Sigmoid colon (tissue), 7 donors: Measurements from ENCODE around the gene CUX1. TPM values are rescaled to one million over a fixed set of nuclear protein-coding genes. Genes with fewer than 3 reads are reported as not detected.
A peak's percentile ranks its signal among the peaks of the same experiment; 100 is the strongest.
"Not testable (repeated sequence)": the region's sequence is repeated elsewhere in the genome, so short reads cannot be mapped to it uniquely, and the experiment has no call there.

Source experiments
- DNase-seq: peaks from one replicate; pipeline ENCODE4 v3.0.0-alpha.2; 2019
- H3K27ac ChIP-seq, 4 donors: fragments of 200-600 bp; sonication (generic); one replicate each; pipeline ENCODE4 v1.5.1; 2016 to 2019; ENCODE audit warnings: mild to moderate bottlenecking in 1 of 4
- H3K27me3 ChIP-seq, 3 donors: fragments of 200-600 bp; sonication (generic); one replicate each; pipeline ENCODE4 v1.5.1; 2019; ENCODE audit warnings: mild to moderate bottlenecking in 1 of 3
- H3K36me3 ChIP-seq, 4 donors: fragments of 200-600 bp; sonication (generic); one replicate each; pipeline ENCODE4 v1.5.1; 2016 to 2019
- H3K4me1 ChIP-seq, 4 donors: fragments of 200-600 bp; sonication (generic); one replicate each; pipeline ENCODE4 v1.5.1; 2017 to 2019
- H3K4me3 ChIP-seq, 4 donors: fragments of 200-600 bp; sonication (generic); one replicate each; pipeline ENCODE4 v1.5.1; 2017 to 2019; ENCODE audit warnings: mild to moderate bottlenecking in 2 of 4, moderate library complexity in 1 of 4
- H3K9me3 ChIP-seq, 4 donors: fragments of 200-600 bp in 3 of 4; sonication (generic) in 3 of 4; one replicate each; pipeline versions ENCODE4 v1.5.1 to v1.6.1; 2013 to 2019
- CTCF ChIP-seq, 4 experiments: fragments of 450-650 bp in 3 of 4; fragments of 200-600 bp in 1 of 4; IDR thresholded peaks; one replicate each; pipeline ENCODE4 v1.5.1; 2016 to 2019; ENCODE audit warnings: antibody characterized with exemption in 4 of 4, mild to moderate bottlenecking in 3 of 4, moderate library complexity in 2 of 4
- EP300 ChIP-seq, 4 donors: sonication (generic); formaldehyde crosslinking; IDR thresholded peaks; one replicate each; pipeline ENCODE4 v1.6.1; 2017; ENCODE audit warnings: antibody characterized with exemption in 4 of 4
- POLR2A ChIP-seq, 2 donors: fragments of 450-650 bp; IDR thresholded peaks; one replicate each; pipeline ENCODE4 v1.6.1; 2016; ENCODE audit warnings: antibody characterized with exemption in 2 of 2, mild to moderate bottlenecking in 2 of 2, moderate library complexity in 2 of 2
- POLR2AphosphoS5 ChIP-seq, 4 donors: sonication (generic); formaldehyde crosslinking; IDR thresholded peaks; one replicate each; pipeline ENCODE4 v1.6.1; 2017; ENCODE audit warnings: antibody characterized with exemption in 4 of 4
- WGBS, 2 donors: extraction: QIAGEN DNeasy Blood & Tissue Kit; methylation state at CpG; one replicate each; pipeline ENCODE4 v1.1.7; 2013; 5-methylcytosine and 5-hydroxymethylcytosine counted together
- intact Hi-C: fragments of 100-400 bp; cut with DNase I; formaldehyde crosslinking; loops from one replicate; pipeline ENCODE4 v1.15.1; 2023
- polyA plus RNA-seq, 3 donors: library from polyadenylated mRNA; stranded (reverse); fragments of 200-250 nt; gene quantifications; one replicate each; pipeline ENCODE4 v1.2.3, GENCODE V29; 2013
- total RNA-seq, 4 donors: library from RNA; depleted of rRNA; stranded (reverse); fragments of >200 nt; gene quantifications; one replicate each; pipeline ENCODE4 v1.1.0, GENCODE V29; 2016
- donor health status: healthy with polysubstance abuse.
- donor health status: Bipolar disorder and iron deficiency.
- donor health status: healthy.

The CUX1 gene
- total and polyA plus RNA-seq, 7 donors: 46.7 to 127 (median 49.9) TPM

GRCh38 chr7:101917566-101917965 lies 100.1 kb downstream of the CUX1 start:
- Histone ChIP-seq H3K36me3 (peaks cover 0 to 23% (median 0%) of the 10 kb centered on the region in 4 donors), H3K27me3 (no peaks in the 10 kb centered on the region), H3K4me1 (peaks cover 0 to 63% (median 51%) of the 10 kb centered on the region in 4 donors), H3K4me3 (no peak overlapping the region), H3K9me3 (no peaks in the 10 kb centered on the region), H3K27ac (peak overlapping the region in 3 of 4 donors; percentile 84 to 93 (median 87))
- DNase-seq: no peak
- 95 to 97% methylated on average over 11 of the region's 11 CpGs for whole genome bisulfite sequencing, 2 donors
- TF ChIP-seq EP300 (IDR thresholded peaks at IDR 0.05) (no peak), POLR2A (IDR thresholded peaks at IDR 0.05) (no peak), CTCF (IDR thresholded peaks at IDR 0.05) (no peak), POLR2AphosphoS5 (IDR thresholded peaks at IDR 0.05) (no peak)
- intact Hi-C loops: no loop called here

- TF ChIP-seq EP300 (IDR thresholded peaks at IDR 0.05): no peak
- 95 to 97% methylated on average over 9 of the region's 9 CpGs for WGBS, 2 donors
- Histone ChIP-seq H3K4me1 (peaks cover 0 to 63% (median 51%) of the 10 kb centered on the region in 4 donors), H3K36me3 (peaks cover 0 to 23% (median 0%) of the 10 kb centered on the region in 4 donors), H3K9me3 (no peaks in the 10 kb centered on the region), H3K27me3 (no peaks in the 10 kb centered on the region), H3K27ac (peak overlapping the region in 1 of 4 donors; percentile 93), H3K4me3 (no peak overlapping the region)
- intact Hi-C loops: no loop called here
- DNase-seq: no peak
Measured at GRCh38 chr7:101918426-101918825, 101.0 kb downstream of the CUX1 start.

GRCh38 chr7:101919363-101920115 lies 102.1 kb downstream of the CUX1 start:
- intact Hi-C loops: no loop called here
- no peak for TF ChIP-seq POLR2AphosphoS5 (IDR thresholded peaks at IDR 0.05)
- no peak for TF ChIP-seq CTCF (IDR thresholded peaks at IDR 0.05)
- no peak for TF ChIP-seq EP300 (IDR thresholded peaks at IDR 0.05)
- no peak for TF ChIP-seq POLR2A (IDR thresholded peaks at IDR 0.05)

GRCh38 chr7:101921061-101921460 lies 103.6 kb downstream of the CUX1 start:
- intact Hi-C loops: no loop called here
- Histone ChIP-seq H3K27ac (peak overlapping the region in 1 of 4 donors; percentile 93), H3K27me3 (no peaks in the 10 kb centered on the region), H3K4me1 (peaks cover 0 to 55% (median 43%) of the 10 kb centered on the region in 4 donors), H3K36me3 (peaks cover 0 to 23% (median 0%) of the 10 kb centered on the region in 4 donors), H3K4me3 (no peak overlapping the region), H3K9me3 (no peaks in the 10 kb centered on the region)
- 94% methylated on average over 11 of the region's 11 CpGs for WGBS, 2 donors
- TF ChIP-seq POLR2AphosphoS5 (IDR thresholded peaks at IDR 0.05): no peak
- no peak for TF ChIP-seq CTCF (IDR thresholded peaks at IDR 0.05)
- no peak for TF ChIP-seq POLR2A (IDR thresholded peaks at IDR 0.05)
- TF ChIP-seq EP300 (IDR thresholded peaks at IDR 0.05): no peak
- peak; percentile 36 for DNase-seq

More at GRCh38 chr7:101919363-101920115, 102.1 kb downstream of the CUX1 start:
- Histone ChIP-seq H3K27ac (peak overlapping the region in 1 of 4 donors; percentile 93), H3K36me3 (peaks cover 0 to 23% (median 0%) of the 10 kb centered on the region in 4 donors), H3K4me3 (no peak overlapping the region), H3K4me1 (peaks cover 0 to 63% (median 51%) of the 10 kb centered on the region in 4 donors), H3K27me3 (no peaks in the 10 kb centered on the region), H3K9me3 (no peaks in the 10 kb centered on the region)
- 95 to 97% methylated on average over 24 of the region's 24 CpGs for WGBS, 2 donors
- peak; percentile 50 for DNase-seq

GRCh38 chr7:101921546-101922489 lies 104.4 kb downstream of the CUX1 start:
- DNase-seq: peak; percentile 52
- intact Hi-C loops, H3K27me3 ChIP-seq, H3K4me3 ChIP-seq, H3K9me3 ChIP-seq: not testable (repeated sequence)
- Histone ChIP-seq H3K27ac (peak overlapping the region in 3 of 4 donors; percentile 78 to 93 (median 81)), H3K4me1 (peaks cover 0 to 49% (median 36%) of the 10 kb centered on the region in 4 donors), H3K36me3 (peaks cover 0 to 18% (median 0%) of the 10 kb centered on the region in 4 donors)
- WGBS, 2 donors: 95 to 96% methylated on average over 14 of the region's 14 CpGs
